Left lung (tissue), 10 donors: ENCODE results near the gene LMO1. TPM values are rescaled to one million over a fixed set of nuclear protein-coding genes. Genes with fewer than 3 reads are reported as not detected.

Source experiments
- ATAC-seq: fragments of 200-7000 bp; cut with Tn5 transposase; one replicate; pipeline ENCODE4 v1.9.1; 2020; ENCODE audit warnings: moderate library complexity
- DNase-seq, 4 donors: peaks; one replicate each; pipeline ENCODE4 v3.0.0-alpha.2; 2013 to 2020
- H3K27ac ChIP-seq, 2 donors: fragments of 200-600 bp; sonication (generic) in 1 of 2; one replicate each; pipeline versions ENCODE4 v1.5.0 to v1.8.0; 2020 to 2021
- H3K27me3 ChIP-seq, 2 donors: fragments of 200-600 bp; sonication (generic) in 1 of 2; one replicate each; pipeline versions ENCODE4 v1.5.0 to v1.8.0; 2020 to 2021
- H3K36me3 ChIP-seq, 2 donors: fragments of 200-600 bp; sonication (generic) in 1 of 2; one replicate each; pipeline versions ENCODE4 v1.5.0 to v1.8.0; 2020 to 2021
- H3K4me1 ChIP-seq, 2 donors: fragments of 200-600 bp; one replicate each; pipeline ENCODE4 v1.8.0; 2021
- H3K4me3 ChIP-seq, 2 donors: fragments of 200-600 bp; sonication (generic) in 1 of 2; one replicate each; pipeline versions ENCODE4 v1.5.0 to v1.8.0; 2020 to 2021; ENCODE audit warnings: mild to moderate bottlenecking in 1 of 2
- H3K9me3 ChIP-seq, 2 donors: fragments of 200-600 bp; sonication (generic) in 1 of 2; one replicate each; pipeline versions ENCODE4 v1.5.0 to v1.8.0; 2020 to 2021
- CTCF ChIP-seq, 2 donors: fragments of 200-600 bp; sonication (generic) in 1 of 2; IDR thresholded peaks; one replicate each; pipeline versions ENCODE4 v1.5.0 to v1.8.0; 2021; ENCODE audit warnings: antibody characterized with exemption in 2 of 2
- intact Hi-C, 2 donors: fragments of 100-400 bp; cut with DNase I; formaldehyde crosslinking; loops; one replicate each; pipeline versions ENCODE4 v1.11.2 to v1.14.2; 2022
- polyA plus RNA-seq, 6 donors: library from polyadenylated mRNA; unstranded; fragments of 120-200 nt; gene quantifications; one replicate each; pipeline ENCODE4 v1.2.1, GENCODE V29; 2013; ENCODE audit not compliant: insufficient read length in 6 of 6
- total RNA-seq, 2 donors: library from RNA; stranded (reverse); fragmentation: NEBNext Ultra II Directional; extraction: Animal tissue kit (Norgen Biotek cat#: 25700); gene quantifications; one replicate each; pipeline ENCODE4 v1.2.1, GENCODE V29; 2021
- donor health status: DM: no; HTN: yes; CAD: no.
- donor health status: DM: no; HTN: no; CAD: no.

Gene LMO1
- total and polyA plus RNA-seq, 8 donors, result 0.18 to 0.48 (median 0.23) TPM; not detected in 3

- Histone ChIP-seq H3K4me3 (no peak overlapping the region), H3K9me3 (no peaks in the 10 kb centered on the region), H3K4me1 (no peaks in the 10 kb centered on the region), H3K36me3 (no peaks in the 10 kb centered on the region), H3K27ac (no peak overlapping the region), H3K27me3 (peaks cover 0 to 9% of the 10 kb centered on the region in 2 donors)
- no peak for TF ChIP-seq CTCF (IDR thresholded peaks at IDR 0.05)
- intact Hi-C loops, result no loop called here
- DNase-seq (no peak), ATAC-seq (no peak)
These were observed 20.2 kb downstream of the LMO1 start for GRCh38 chr11:8243458-8243857.

GRCh38 chr11:8242499-8243280 lies 21.0 kb downstream of the LMO1 start:
- no peaks in the 10 kb centered on the region for H3K36me3 ChIP-seq
- no peak for TF ChIP-seq CTCF (IDR thresholded peaks at IDR 0.05)
- H3K27me3 ChIP-seq, result peaks cover 0 to 9% of the 10 kb centered on the region in 2 donors
- intact Hi-C loops, result no loop called here
- ATAC-seq (no peak), DNase-seq (peak in 2 of 4 donors; percentile 44 to 68)
- no peaks in the 10 kb centered on the region for H3K4me1 ChIP-seq
- H3K27ac ChIP-seq, result no peak overlapping the region
- H3K9me3 ChIP-seq, result no peaks in the 10 kb centered on the region
- H3K4me3 ChIP-seq, result no peak overlapping the region

GRCh38 chr11:8242118-8242475 lies 21.6 kb downstream of the LMO1 start:
- Histone ChIP-seq H3K4me3 (no peak overlapping the region), H3K27me3 (peaks cover 0 to 9% of the 10 kb centered on the region in 2 donors), H3K9me3 (no peaks in the 10 kb centered on the region), H3K36me3 (no peaks in the 10 kb centered on the region), H3K4me1 (no peaks in the 10 kb centered on the region), H3K27ac (no peak overlapping the region)
- no peak for ATAC-seq
- no peak for TF ChIP-seq CTCF (IDR thresholded peaks at IDR 0.05)
- intact Hi-C loops, result no loop called here
- no peak for DNase-seq

- TF ChIP-seq CTCF (IDR thresholded peaks at IDR 0.05), result no peak
- Histone ChIP-seq H3K4me3 (no peak overlapping the region), H3K4me1 (no peaks in the 10 kb centered on the region), H3K27ac (no peak overlapping the region), H3K27me3 (peaks cover 0 to 9% of the 10 kb centered on the region in 2 donors), H3K36me3 (no peaks in the 10 kb centered on the region), H3K9me3 (no peaks in the 10 kb centered on the region)
- ATAC-seq (no peak), DNase-seq (no peak)
- intact Hi-C loops, result no loop called here
These were observed 22.1 kb downstream of the LMO1 start for GRCh38 chr11:8241373-8242117.

- no peaks in the 10 kb centered on the region for H3K4me1 ChIP-seq
- H3K27ac ChIP-seq, result no peak overlapping the region
- intact Hi-C loops, result no loop called here
- TF ChIP-seq CTCF (IDR thresholded peaks at IDR 0.05), result no peak
- no peaks in the 10 kb centered on the region for H3K9me3 ChIP-seq
- DNase-seq, result no peak
- H3K4me3 ChIP-seq, result no peak overlapping the region
- no peaks in the 10 kb centered on the region for H3K36me3 ChIP-seq
- H3K27me3 ChIP-seq, result peaks cover 0 to 9% of the 10 kb centered on the region in 2 donors
- ATAC-seq, result no peak
These were observed 24.0 kb downstream of the LMO1 start for GRCh38 chr11:8239536-8240228.
